GM13976 (cell line): ENCODE data around the gene DOC2A.

Experiments used
- DNase-seq: peaks from one replicate; pipeline ENCODE4 v3.0.0; 2012; ENCODE audit warnings: low spot score
- CTCF ChIP-seq: IDR thresholded peaks from 2 replicates; pipeline ENCODE4 v1.5.1; 2012; ENCODE audit warnings: borderline replicate concordance, mild to moderate bottlenecking; ENCODE audit not compliant: insufficient read depth; ENCODE audit errors: extremely low read depth, missing control alignments, control extremely low read depth
- in situ Hi-C: fragments of 300-500 bp; cut with MboI; formaldehyde crosslinking; loops from one replicate; pipeline ENCODE4 v1.12.0; 2022; ENCODE audit warnings: low sequenced_read_pairs, mixed read lengths, inconsistent platforms; ENCODE audit not compliant: unreplicated experiment

The DOC2A gene

GRCh38 chr16:29977063-29977825 is 33.6 kb downstream of the DOC2A start:
- TF ChIP-seq CTCF: no peak
- no peak for DNase-seq
- in situ Hi-C loops: loop anchor here (10.0 kb wide), 1 partner anchor 62 kb away; no protein-coding TSS in a partner anchor

GRCh38 chr16:29975811-29976511 is 34.9 kb downstream of the DOC2A start:
- in situ Hi-C loops: loop anchor here (10.0 kb wide), 1 partner anchor 61 kb away; no protein-coding TSS in a partner anchor
- no peak for DNase-seq
- no peak for TF ChIP-seq CTCF

GRCh38 chr16:29975134-29975538 is 35.7 kb downstream of the DOC2A start:
- in situ Hi-C loops: loop anchor here (10.0 kb wide), 1 partner anchor 60 kb away; no protein-coding TSS in a partner anchor
- no peak for TF ChIP-seq CTCF
- DNase-seq: no peak

- TF ChIP-seq CTCF: no peak
- DNase-seq: no peak
- in situ Hi-C loops: loop anchor here (10.0 kb wide), 1 partner anchor 60 kb away; no protein-coding TSS in a partner anchor
Observed at GRCh38 chr16:29974291-29975133, 36.3 kb downstream of the DOC2A start.

GRCh38 chr16:29973384-29974246 is 37.2 kb downstream of the DOC2A start, which contains the start of gene TAOK2:
TSS of gene TAOK2 (plus strand) at chr16:29973868. CDS start at chr16:29977773, 3,905 bp downstream.
- TF ChIP-seq CTCF: no peak
- peak; percentile 100 for DNase-seq
- in situ Hi-C loops: loop anchor here (10.0 kb wide), 1 partner anchor 59 kb away; no protein-coding TSS in a partner anchor

- in situ Hi-C loops: loop anchor here (10.0 kb wide), 1 partner anchor 58 kb away; no protein-coding TSS in a partner anchor
Observed at GRCh38 chr16:29972992-29973383, 37.8 kb downstream of the DOC2A start.

More at GRCh38 chr16:29972992-29973383, 37.8 kb downstream of the DOC2A start:
- no peak for DNase-seq
- TF ChIP-seq CTCF: no peak
